ENCODE results near the gene SENP3. TPM values are rescaled to one million over a fixed set of nuclear protein-coding genes. Genes with fewer than 3 reads are reported as not detected.

Gene SENP3
- total RNA-seq = 10 to 100 TPM; 71.5 to 82.3 TPM
- polyA plus RNA-seq (2013, experiment 1 of 2) = 81.6 TPM
- polyA plus RNA-seq (2013, experiment 2 of 2) = 69.2 TPM
- long read RNA-seq, experiment 1, transcript SENP3-201 (11 exons, 2,611 nt) = major isoform, 11 of 16 reads
- long read RNA-seq, experiment 1, partial matches to known transcripts = 3 of 16 reads
- long read RNA-seq, experiment 1, other reads (novel, unspliced or antisense) = 1 of 16 reads
- long read RNA-seq, experiment 2, transcript SENP3-201 (11 exons, 2,611 nt) = major isoform, 91 of 106 reads
- long read RNA-seq, experiment 2, partial matches to known transcripts = 9 of 106 reads
- long read RNA-seq, experiment 2, other reads (novel, unspliced or antisense) = 4 of 106 reads
- long read RNA-seq, experiment 3, partial matches to known transcripts = 2 of 2 reads
- long read RNA-seq, experiment 3, other reads (novel, unspliced or antisense) = 0 of 2 reads
- long read RNA-seq, experiment 4 = 0 reads

- WGBS, 2 experiments (ENCODE audit: insufficient coverage in 1 of 2, insufficient read length in 1 of 2) = 0% methylated on average over 23 to 76 of the region's 82 CpGs
- DNase-seq = peak; percentile 97
- peak within 1 kb of the TSS; percentile 89 for H3K27ac ChIP-seq (ENCODE audit: low read depth, low read length)
These were observed at the start of gene SENP3 for GRCh38 chr17:7561589-7562207. TSS of gene SENP3 (plus strand) at chr17:7561919. CDS start at chr17:7563077, 1,158 bp downstream.

GRCh38 chr17:7512105-7512504 lies 49.6 kb upstream of the SENP3 start:
- Histone ChIP-seq H3K4me1 (ENCODE audit: control insufficient read depth, insufficient read depth, low read length) (no peaks in the 10 kb centered on the region), H3K36me3 (ENCODE audit: control insufficient read depth, insufficient read depth, low read length) (peaks cover 80% of the 10 kb centered on the region), H3K9ac (ENCODE audit: extremely low read depth, low read length, poor library complexity, severe bottlenecking) (no peak overlapping the region), H3K27me3 (ENCODE audit: control insufficient read depth, insufficient read depth, low read length, poor library complexity, severe bottlenecking) (no peaks in the 10 kb centered on the region), H3K27ac (ENCODE audit: low read depth, low read length) (no peak overlapping the region), H3K4me3 (ENCODE audit: low read length) (no peak overlapping the region), H3K9me3 (ENCODE audit: control insufficient read depth, low read length) (no peaks in the 10 kb centered on the region)
- Mint-ChIP-seq H3K9me3 (no peaks in the 10 kb centered on the region), H3K36me3 (ENCODE audit: low read depth) (peaks cover 73% of the 10 kb centered on the region), H3K27me3 (ENCODE audit: insufficient read depth) (no peaks in the 10 kb centered on the region), H3K27ac (no peak overlapping the region), H3K4me1 (no peaks in the 10 kb centered on the region), H3K4me3 (no peak overlapping the region)
- 97% methylated on average over 14 to 15 of the region's 15 CpGs for WGBS, 2 experiments (ENCODE audit: insufficient coverage in 1 of 2, insufficient read length in 1 of 2)
- no peak for DNase-seq
- no peak for TF ChIP-seq CTCF (conservative IDR thresholded peaks at IDR 0.05)

More at GRCh38 chr17:7561589-7562207, at the start of gene SENP3:
- peaks cover 33% of the 10 kb centered on the region for H3K4me1 Mint-ChIP-seq
- peaks cover 3% of the 10 kb centered on the region for H3K4me1 ChIP-seq (ENCODE audit: control insufficient read depth, insufficient read depth, low read length)
- no peaks in the 10 kb centered on the region for H3K27me3 Mint-ChIP-seq (ENCODE audit: insufficient read depth)
- peak within 1 kb of the TSS; percentile 79 for H3K4me3 Mint-ChIP-seq
- peaks cover 32% of the 10 kb centered on the region for H3K36me3 ChIP-seq (ENCODE audit: control insufficient read depth, insufficient read depth, low read length)
- no peaks in the 10 kb centered on the region for H3K9me3 Mint-ChIP-seq
- TF ChIP-seq CTCF (conservative IDR thresholded peaks at IDR 0.05) = no peak
- peak within 1 kb of the TSS; percentile 75 for H3K9ac ChIP-seq (ENCODE audit: extremely low read depth, low read length, poor library complexity, severe bottlenecking)
- no peaks in the 10 kb centered on the region for H3K27me3 ChIP-seq (ENCODE audit: control insufficient read depth, insufficient read depth, low read length, poor library complexity, severe bottlenecking)
- H3K9me3 ChIP-seq (ENCODE audit: control insufficient read depth, low read length) = no peaks in the 10 kb centered on the region
- H3K27ac Mint-ChIP-seq = peak within 1 kb of the TSS; percentile 98
- H3K36me3 Mint-ChIP-seq (ENCODE audit: low read depth) = peaks cover 27% of the 10 kb centered on the region
- peak within 1 kb of the TSS; percentile 99 for H3K4me3 ChIP-seq (ENCODE audit: low read length)

GRCh38 chr17:7512824-7513540 lies 48.7 kb upstream of the SENP3 start:
- TF ChIP-seq CTCF (conservative IDR thresholded peaks at IDR 0.05) = no peak
- Mint-ChIP-seq H3K4me3 (no peak overlapping the region), H3K27ac (no peak overlapping the region), H3K9me3 (no peaks in the 10 kb centered on the region), H3K36me3 (ENCODE audit: low read depth) (peaks cover 66% of the 10 kb centered on the region), H3K4me1 (no peaks in the 10 kb centered on the region), H3K27me3 (ENCODE audit: insufficient read depth) (no peaks in the 10 kb centered on the region)
- H3K4me3 ChIP-seq (ENCODE audit: low read length) = no peak overlapping the region
- H3K27me3 ChIP-seq (ENCODE audit: control insufficient read depth, insufficient read depth, low read length, poor library complexity, severe bottlenecking) = no peaks in the 10 kb centered on the region
- no peaks in the 10 kb centered on the region for H3K9me3 ChIP-seq (ENCODE audit: control insufficient read depth, low read length)
- no peak overlapping the region for H3K9ac ChIP-seq (ENCODE audit: extremely low read depth, low read length, poor library complexity, severe bottlenecking)
- H3K36me3 ChIP-seq (ENCODE audit: control insufficient read depth, insufficient read depth, low read length) = peaks cover 73% of the 10 kb centered on the region
- DNase-seq = no peak
- 85 to 92% methylated on average over 14 to 20 of the region's 20 CpGs for WGBS, 2 experiments (ENCODE audit: insufficient coverage in 1 of 2, insufficient read length in 1 of 2)
- no peaks in the 10 kb centered on the region for H3K4me1 ChIP-seq (ENCODE audit: control insufficient read depth, insufficient read depth, low read length)
- H3K27ac ChIP-seq (ENCODE audit: low read depth, low read length) = no peak overlapping the region
